SU-DHL-6 (cell line): ENCODE results near the gene TCEANC2.

Experiments used
- CTCF ChIP-seq: fragments of 200-600 bp; sonication (generic); IDR thresholded peaks from one replicate; pipeline ENCODE4 v1.5.1; 2017; ENCODE audit warnings: antibody characterized with exemption, mild to moderate bottlenecking, low read length, moderate library complexity; ENCODE audit not compliant: insufficient read depth, poor library complexity, severe bottlenecking
- EZH2phosphoT487 ChIP-seq: fragments of 200-600 bp; sonication (generic), shearing (Covaris generic); conservative IDR thresholded peaks from 2 replicates; pipeline ENCODE4 v1.6.1; 2018; ENCODE audit warnings: mild to moderate bottlenecking, antibody characterized with exemption, low read length, moderate library complexity, mixed read lengths

GRCh38 chr1:54024358-54024757 lies 29.1 kb upstream of the TCEANC2 start:
- TF ChIP-seq CTCF (no peak), EZH2phosphoT487 (no peak)
